Stomach (tissue), 4 donors: ENCODE results near the gene FBH1.

Experiments
- CTCF ChIP-seq, 7 experiments: fragments of 450-650 bp in 4 of 7; fragments of 200-600 bp in 3 of 7; sonication (generic) in 3 of 7; IDR thresholded peaks; one replicate each; pipeline ENCODE4 v1.5.1; 2016 to 2019; ENCODE audit warnings: antibody characterized with exemption in 7 of 7, control low read depth in 2 of 7, mild to moderate bottlenecking in 1 of 7
- EP300 ChIP-seq: sonication (generic); formaldehyde crosslinking; IDR thresholded peaks from one replicate; pipeline ENCODE4 v1.6.1; 2017; ENCODE audit warnings: antibody characterized with exemption
- POLR2A ChIP-seq, 4 donors: fragments of 450-650 bp; IDR thresholded peaks; one replicate each; pipeline ENCODE4 v1.6.1; 2016; ENCODE audit warnings: antibody characterized with exemption in 4 of 4, control low read depth in 2 of 4, mild to moderate bottlenecking in 1 of 4, moderate library complexity in 1 of 4

- TF ChIP-seq EP300 = no peak
- no peak for TF ChIP-seq POLR2A (IDR thresholded peaks at IDR 0.05)
- TF ChIP-seq CTCF (IDR thresholded peaks at IDR 0.05) = no peak
Observed at GRCh38 chr10:5930272-5930671, 40.2 kb downstream of the FBH1 start.
